Tibial nerve (tissue), 4 donors: ENCODE results near the gene GLTP. TPM values are rescaled to one million over a fixed set of nuclear protein-coding genes. Genes with fewer than 3 reads are reported as not detected.

Experiments
- DNase-seq, 2 donors: peaks; one replicate each; pipeline ENCODE4 v3.0.0-alpha.2; 2019; ENCODE audit warnings: low spot score in 2 of 2
- H3K27ac ChIP-seq, 4 donors: fragments of 200-600 bp; sonication (generic) in 3 of 4; one replicate each; pipeline ENCODE4 v1.5.1; 2017 to 2019; ENCODE audit warnings: mild to moderate bottlenecking in 1 of 4
- H3K27me3 ChIP-seq, 2 donors: fragments of 200-600 bp; sonication (generic) in 1 of 2; one replicate each; pipeline versions ENCODE4 v1.5.1 to v1.6.0; 2017 to 2019
- H3K36me3 ChIP-seq, 3 donors: fragments of 200-600 bp; sonication (generic); one replicate each; pipeline ENCODE4 v1.5.1; 2018 to 2019
- H3K4me1 ChIP-seq, 4 donors: fragments of 200-600 bp; sonication (generic) in 3 of 4; one replicate each; pipeline ENCODE4 v1.5.1; 2017 to 2019
- H3K4me3 ChIP-seq, 4 donors: fragments of 200-600 bp; sonication (generic) in 3 of 4; one replicate each; pipeline ENCODE4 v1.5.1; 2017 to 2019; ENCODE audit warnings: mild to moderate bottlenecking in 1 of 4, moderate library complexity in 1 of 4
- H3K9me3 ChIP-seq, 4 donors: fragments of 200-600 bp; sonication (generic) in 3 of 4; one replicate each; pipeline ENCODE4 v1.5.1; 2017 to 2019
- CTCF ChIP-seq, 5 experiments: fragments of 200-600 bp in 3 of 5; fragments of 450-650 bp in 2 of 5; sonication (generic) in 3 of 5; IDR thresholded peaks; one replicate each; pipeline ENCODE4 v1.5.1; 2016 to 2019; ENCODE audit warnings: antibody characterized with exemption in 5 of 5, mild to moderate bottlenecking in 3 of 5, moderate library complexity in 2 of 5
- EP300 ChIP-seq, 2 donors: sonication (generic); formaldehyde crosslinking; IDR thresholded peaks; one replicate each; pipeline ENCODE4 v1.6.1; 2017; ENCODE audit warnings: antibody characterized with exemption in 2 of 2, mild to moderate bottlenecking in 1 of 2
- POLR2A ChIP-seq, 2 donors: fragments of 450-650 bp; IDR thresholded peaks; one replicate each; pipeline ENCODE4 v1.6.1; 2017; ENCODE audit warnings: antibody characterized with exemption in 2 of 2, mild to moderate bottlenecking in 2 of 2, moderate library complexity in 2 of 2
- WGBS, 2 donors: methylation state at CpG; one replicate each; pipeline ENCODE4 v1.1.5; 2018; 5-methylcytosine and 5-hydroxymethylcytosine counted together
- total RNA-seq, 4 donors: library from RNA; depleted of rRNA; stranded (reverse); fragments of >200 nt; gene quantifications; one replicate each; pipeline ENCODE4 v1.1.0, GENCODE V29; 2016

Gene GLTP
- total RNA-seq, 4 donors from 2014 or later, result 42.0 to 71.7 (median 49.7) TPM

- peaks cover 0 to 43% (median 28%) of the 10 kb centered on the region in 4 donors for H3K4me1 ChIP-seq
- H3K27ac ChIP-seq, result peak overlapping the region in 3 of 4 donors; percentile 68 to 94 (median 88)
- no peak for TF ChIP-seq CTCF (IDR thresholded peaks at IDR 0.05)
- TF ChIP-seq POLR2A (IDR thresholded peaks at IDR 0.05), result no peak
- no peak for TF ChIP-seq EP300 (IDR thresholded peaks at IDR 0.05)
- WGBS, 2 donors, result 6 to 8% methylated on average over 9 of the region's 9 CpGs
- H3K27me3 ChIP-seq, result no peaks in the 10 kb centered on the region
- H3K4me3 ChIP-seq, result peak overlapping the region; percentile 61 to 88 (median 74)
- H3K9me3 ChIP-seq, result no peaks in the 10 kb centered on the region
- no peak for DNase-seq
- no peaks in the 10 kb centered on the region for H3K36me3 ChIP-seq
Observed at GRCh38 chr12:109880938-109881337, 597 bp upstream of the GLTP start.

- TF ChIP-seq EP300 (IDR thresholded peaks at IDR 0.05), result no peak
- TF ChIP-seq CTCF (IDR thresholded peaks at IDR 0.05), result no peak
- no peak for TF ChIP-seq POLR2A (IDR thresholded peaks at IDR 0.05)
- 3 to 9% methylated on average over 13 of the region's 13 CpGs for WGBS, 2 donors
- Histone ChIP-seq H3K4me3 (peak overlapping the region; percentile 79 to 92 (median 84)), H3K4me1 (peaks cover 0 to 57% (median 34%) of the 10 kb centered on the region in 4 donors), H3K27me3 (no peaks in the 10 kb centered on the region), H3K9me3 (no peaks in the 10 kb centered on the region), H3K36me3 (no peaks in the 10 kb centered on the region), H3K27ac (peak overlapping the region; percentile 81 to 94 (median 90))
- no peak for DNase-seq
Observed at GRCh38 chr12:109879351-109880042, 844 bp downstream of the GLTP start.

GRCh38 chr12:109878749-109879148 is 1.6 kb downstream of the GLTP start:
- WGBS, 2 donors, result 34 to 38% methylated on average over 7 of the region's 7 CpGs
- TF ChIP-seq EP300 (IDR thresholded peaks at IDR 0.05) (no peak), CTCF (IDR thresholded peaks at IDR 0.05) (no peak), POLR2A (IDR thresholded peaks at IDR 0.05) (no peak)
- H3K9me3 ChIP-seq, result no peaks in the 10 kb centered on the region
- no peaks in the 10 kb centered on the region for H3K36me3 ChIP-seq
- peak overlapping the region in 3 of 4 donors; percentile 80 to 92 (median 88) for H3K4me3 ChIP-seq
- no peaks in the 10 kb centered on the region for H3K27me3 ChIP-seq
- H3K4me1 ChIP-seq, result peaks cover 0 to 65% (median 34%) of the 10 kb centered on the region in 4 donors
- peak overlapping the region; percentile 27 to 94 (median 90) for H3K27ac ChIP-seq
- DNase-seq, result no peak

- H3K27me3 ChIP-seq, result no peaks in the 10 kb centered on the region
- peak overlapping the region in 3 of 4 donors; percentile 80 to 92 (median 88) for H3K4me3 ChIP-seq
- no peak for TF ChIP-seq EP300 (IDR thresholded peaks at IDR 0.05)
- TF ChIP-seq POLR2A (IDR thresholded peaks at IDR 0.05), result no peak
- TF ChIP-seq CTCF (IDR thresholded peaks at IDR 0.05), result no peak
- H3K27ac ChIP-seq, result peak overlapping the region; percentile 27 to 94 (median 90)
- peaks cover 0 to 70% (median 34%) of the 10 kb centered on the region in 4 donors for H3K4me1 ChIP-seq
- no peaks in the 10 kb centered on the region for H3K36me3 ChIP-seq
- no peaks in the 10 kb centered on the region for H3K9me3 ChIP-seq
- DNase-seq, result no peak
- 50 to 61% methylated on average over 3 of the region's 3 CpGs for WGBS, 2 donors
Observed at GRCh38 chr12:109878247-109878625, 2.1 kb downstream of the GLTP start.

- Histone ChIP-seq H3K4me3 (peak overlapping the region in 2 of 4 donors; percentile 4 to 88), H3K27ac (peak overlapping the region; percentile 1 to 94 (median 60)), H3K9me3 (no peaks in the 10 kb centered on the region), H3K27me3 (no peaks in the 10 kb centered on the region), H3K36me3 (no peaks in the 10 kb centered on the region), H3K4me1 (peaks cover 0 to 76% (median 34%) of the 10 kb centered on the region in 4 donors)
- 36 to 43% methylated on average over 10 of the region's 10 CpGs for WGBS, 2 donors
- TF ChIP-seq CTCF (IDR thresholded peaks at IDR 0.05) (no peak), POLR2A (IDR thresholded peaks at IDR 0.05) (no peak), EP300 (IDR thresholded peaks at IDR 0.05) (no peak)
- no peak for DNase-seq
Observed at GRCh38 chr12:109877504-109878246, 2.7 kb downstream of the GLTP start.
